Measurements from ENCODE around the gene NAA20.

NAA20 gene

GRCh38 chr20:20031790-20032189, 14.6 kb downstream of the NAA20 start:
- TF ChIP-seq CTCF (conservative IDR thresholded peaks at IDR 0.05; ENCODE audit: low read length) = no peak

GRCh38 chr20:20034486-20034885, 17.3 kb downstream of the NAA20 start:
- DNase-seq (ENCODE audit: low read depth) = no peak
- no peak for TF ChIP-seq CTCF (conservative IDR thresholded peaks at IDR 0.05; ENCODE audit: low read length)

More at GRCh38 chr20:20031790-20032189, 14.6 kb downstream of the NAA20 start:
- no peak for DNase-seq (ENCODE audit: low read depth)
- no peak overlapping the region for H3K4me3 ChIP-seq (ENCODE audit: low read length)

GRCh38 chr20:20036756-20037155, 19.6 kb downstream of the NAA20 start:
- no peak for TF ChIP-seq CTCF (conservative IDR thresholded peaks at IDR 0.05; ENCODE audit: low read length)
- H3K4me3 ChIP-seq (ENCODE audit: low read length) = no peak overlapping the region
- no peak for DNase-seq (ENCODE audit: low read depth)

More at GRCh38 chr20:20034486-20034885, 17.3 kb downstream of the NAA20 start:
- no peak overlapping the region for H3K4me3 ChIP-seq (ENCODE audit: low read length)

- no peak for TF ChIP-seq CTCF (conservative IDR thresholded peaks at IDR 0.05; ENCODE audit: low read length)
- DNase-seq (ENCODE audit: low read depth) = peak; percentile 79
- no peak overlapping the region for H3K4me3 ChIP-seq (ENCODE audit: low read length)
Observed at GRCh38 chr20:20037960-20038359, 20.8 kb downstream of the NAA20 start.

GRCh38 chr20:20038586-20038985, 21.4 kb downstream of the NAA20 start:
- no peak for DNase-seq (ENCODE audit: low read depth)
- no peak for TF ChIP-seq CTCF (conservative IDR thresholded peaks at IDR 0.05; ENCODE audit: low read length)

GRCh38 chr20:20039752-20040387, 22.7 kb downstream of the NAA20 start:
- no peak for TF ChIP-seq CTCF (conservative IDR thresholded peaks at IDR 0.05; ENCODE audit: low read length)
- no peak overlapping the region for H3K4me3 ChIP-seq (ENCODE audit: low read length)
- no peak for DNase-seq (ENCODE audit: low read depth)

More at GRCh38 chr20:20038586-20038985, 21.4 kb downstream of the NAA20 start:
- no peak overlapping the region for H3K4me3 ChIP-seq (ENCODE audit: low read length)

- no peak for TF ChIP-seq CTCF (conservative IDR thresholded peaks at IDR 0.05; ENCODE audit: low read length)
- no peak for DNase-seq (ENCODE audit: low read depth)
Observed at GRCh38 chr20:20051767-20052073, 34.6 kb downstream of the NAA20 start.

More at GRCh38 chr20:20051767-20052073, 34.6 kb downstream of the NAA20 start:
- peak overlapping the region; percentile 93 for H3K4me3 ChIP-seq (ENCODE audit: low read length)

All from AG10803 (cell line).